Activated CD4-positive, alpha-beta T cell treated with anti-CD3 and anti-CD28 coated beads, Interleukin-2, amount 50 U/mL, for 1 hour (primary cell): Measurements from ENCODE around the gene UROC1.
"Not testable (repeated sequence)": the region's sequence is repeated elsewhere in the genome, so short reads cannot be mapped to it uniquely, and the experiment has no call there.

Source experiments
- DNase-seq: peaks from one replicate; pipeline ENCODE4 v3.0.0-alpha.2; 2020

UROC1 gene

GRCh38 chr3:126546549-126547239 lies 29.1 kb upstream of the UROC1 start:
- DNase-seq, result no peak

- DNase-seq, result no peak
Measured at GRCh38 chr3:126546013-126546412, 28.4 kb upstream of the UROC1 start.

GRCh38 chr3:126545544-126545943 lies 28.0 kb upstream of the UROC1 start:
- no peak for DNase-seq

GRCh38 chr3:126544596-126545281 lies 27.2 kb upstream of the UROC1 start:
- DNase-seq, result no peak

GRCh38 chr3:126543457-126544061 lies 26.0 kb upstream of the UROC1 start:
- DNase-seq, result no peak

GRCh38 chr3:126542340-126543241 lies 25.0 kb upstream of the UROC1 start:
- DNase-seq, result no peak

GRCh38 chr3:126541628-126542339 lies 24.2 kb upstream of the UROC1 start:
- DNase-seq, result no peak

- no peak for DNase-seq
Measured at GRCh38 chr3:126540951-126541627, 23.5 kb upstream of the UROC1 start.

GRCh38 chr3:126540342-126540849 lies 22.8 kb upstream of the UROC1 start:
- DNase-seq, result no peak

GRCh38 chr3:126539558-126540250 lies 22.1 kb upstream of the UROC1 start:
- no peak for DNase-seq

- DNase-seq, result no peak
Measured at GRCh38 chr3:126538966-126539365, 21.4 kb upstream of the UROC1 start.

- DNase-seq, result no peak
Measured at GRCh38 chr3:126538316-126538715, 20.7 kb upstream of the UROC1 start.

GRCh38 chr3:126537730-126538281 lies 20.2 kb upstream of the UROC1 start:
- DNase-seq, result no peak

- no peak for DNase-seq
Measured at GRCh38 chr3:126537116-126537729, 19.6 kb upstream of the UROC1 start.

- DNase-seq, result no peak
Measured at GRCh38 chr3:126536126-126536525, 18.6 kb upstream of the UROC1 start.

- DNase-seq, result no peak
Measured at GRCh38 chr3:126535636-126536035, 18.1 kb upstream of the UROC1 start.

GRCh38 chr3:126534716-126535115 lies 17.1 kb upstream of the UROC1 start:
- not testable (repeated sequence) for DNase-seq

GRCh38 chr3:126533506-126533905 lies 15.9 kb upstream of the UROC1 start:
- DNase-seq, result no peak

GRCh38 chr3:126531051-126531330 lies 13.4 kb upstream of the UROC1 start:
- DNase-seq, result no peak
